ENCODE results near the gene ACP1.

The ACP1 gene

GRCh38 chr2:264493-265468 lies at the start of gene ACP1:
ACP1 (plus strand) TSS chr2:264947; CDS start chr2:264965, 18 bp downstream.
- peak; percentile 71 for DNase-seq (ENCODE audit: low read depth)
- H3K4me3 ChIP-seq (ENCODE audit: control insufficient read depth, low read depth, low read length) = peak within 1 kb of the TSS; percentile 96
- TF ChIP-seq CTCF (IDR thresholded peaks at IDR 0.05; ENCODE audit: control insufficient read depth, insufficient read depth, low read depth, low read length, missing control alignments) = peak; percentile 3

GRCh38 chr2:216068-216467 lies 48.7 kb upstream of the ACP1 start:
- TF ChIP-seq CTCF (IDR thresholded peaks at IDR 0.05; ENCODE audit: control insufficient read depth, insufficient read depth, low read depth, low read length, missing control alignments) = no peak
- no peak overlapping the region for H3K4me3 ChIP-seq (ENCODE audit: control insufficient read depth, low read depth, low read length)
- no peak for DNase-seq (ENCODE audit: low read depth)

- H3K4me3 ChIP-seq (ENCODE audit: control insufficient read depth, low read depth, low read length) = no peak overlapping the region
- no peak for TF ChIP-seq CTCF (IDR thresholded peaks at IDR 0.05; ENCODE audit: control insufficient read depth, insufficient read depth, low read depth, low read length, missing control alignments)
- no peak for DNase-seq (ENCODE audit: low read depth)
These were observed 41.3 kb upstream of the ACP1 start for GRCh38 chr2:223451-223850.

- no peak overlapping the region for H3K4me3 ChIP-seq (ENCODE audit: control insufficient read depth, low read depth, low read length)
- DNase-seq (ENCODE audit: low read depth) = no peak
- TF ChIP-seq CTCF (IDR thresholded peaks at IDR 0.05; ENCODE audit: control insufficient read depth, insufficient read depth, low read depth, low read length, missing control alignments) = no peak
These were observed 40.6 kb upstream of the ACP1 start for GRCh38 chr2:223971-224760.

- no peak for DNase-seq (ENCODE audit: low read depth)
- no peak for TF ChIP-seq CTCF (IDR thresholded peaks at IDR 0.05; ENCODE audit: control insufficient read depth, insufficient read depth, low read depth, low read length, missing control alignments)
- no peak overlapping the region for H3K4me3 ChIP-seq (ENCODE audit: control insufficient read depth, low read depth, low read length)
These were observed 36.6 kb upstream of the ACP1 start for GRCh38 chr2:228115-228514.

GRCh38 chr2:228518-229278 lies 36.0 kb upstream of the ACP1 start:
- no peak for TF ChIP-seq CTCF (IDR thresholded peaks at IDR 0.05; ENCODE audit: control insufficient read depth, insufficient read depth, low read depth, low read length, missing control alignments)
- no peak for DNase-seq (ENCODE audit: low read depth)
- H3K4me3 ChIP-seq (ENCODE audit: control insufficient read depth, low read depth, low read length) = no peak overlapping the region

Measured in AG09309 (cell line).